Heart left ventricle (tissue), 16 donors: ENCODE results near the gene SMAD7. TPM values are rescaled to one million over a fixed set of nuclear protein-coding genes. Genes with fewer than 3 reads are reported as not detected.

Source experiments
- ATAC-seq, 4 donors: fragments of 200-7000 bp; cut with Tn5 transposase; one replicate each; pipeline ENCODE4 v1.9.1; 2020 to 2022; ENCODE audit warnings: moderate library complexity in 4 of 4, mild to moderate bottlenecking in 3 of 4, moderate number of reproducible peaks in 1 of 4
- DNase-seq, 5 donors: peaks; one replicate each; pipeline ENCODE4 v3.0.0-alpha.2; 2020
- H3K27ac ChIP-seq, 12 donors: fragments of 200-600 bp; sonication (generic) in 4 of 12; one replicate each; pipeline versions ENCODE4 v1.5.0 to v1.8.0; 2016 to 2022; ENCODE audit warnings: mild to moderate bottlenecking in 2 of 12
- H3K27me3 ChIP-seq, 9 donors: fragments of 200-600 bp; sonication (generic) in 2 of 9; one replicate each; pipeline versions ENCODE4 v1.5.1 to v1.8.0; 2016 to 2022; ENCODE audit warnings: mild to moderate bottlenecking in 3 of 9
- H3K36me3 ChIP-seq, 9 donors: fragments of 200-600 bp; sonication (generic) in 2 of 9; one replicate each; pipeline versions ENCODE4 v1.5.0 to v1.8.0; 2018 to 2022; ENCODE audit warnings: mild to moderate bottlenecking in 2 of 9
- H3K4me1 ChIP-seq, 12 donors: fragments of 200-600 bp; sonication (generic) in 4 of 12; one replicate each; pipeline versions ENCODE4 v1.5.0 to v1.8.0; 2016 to 2022; ENCODE audit warnings: mild to moderate bottlenecking in 3 of 12
- H3K4me3 ChIP-seq, 12 donors: fragments of 200-600 bp; sonication (generic) in 4 of 12; one replicate each; pipeline versions ENCODE4 v1.5.0 to v1.8.0; 2017 to 2022; ENCODE audit warnings: mild to moderate bottlenecking in 9 of 12, moderate library complexity in 4 of 12
- H3K9me3 ChIP-seq, 12 donors: fragments of 200-600 bp; sonication (generic) in 4 of 12; one replicate each; pipeline versions ENCODE4 v1.5.0 to v1.8.0; 2016 to 2022; ENCODE audit warnings: mild to moderate bottlenecking in 1 of 12
- POLR2A ChIP-seq, 2 donors: fragments of 450-650 bp; IDR thresholded peaks; one replicate each; pipeline ENCODE4 v1.6.1; 2017; ENCODE audit warnings: antibody characterized with exemption in 2 of 2, mild to moderate bottlenecking in 2 of 2, moderate library complexity in 2 of 2
- WGBS, 4 donors: extraction: QIAGEN DNeasy Blood & Tissue Kit in 2 of 4; methylation state at CpG; one replicate each; pipeline versions ENCODE4 v1.1.5 to v1.1.7; 2013 to 2018; 5-methylcytosine and 5-hydroxymethylcytosine counted together
- intact Hi-C, 10 donors: fragments of 100-400 bp; cut with DNase I; formaldehyde crosslinking; loops; one replicate each; pipeline versions ENCODE4 v1.11.1 to v1.14.2; 2022
- polyA plus RNA-seq, 2 donors: library from polyadenylated mRNA; stranded (reverse); fragments of 200-250 nt; gene quantifications; one replicate each; pipeline ENCODE4 v1.2.3, GENCODE V29; 2013
- total RNA-seq, 9 donors: library from RNA; depleted of rRNA in 2 of 9; stranded (reverse); fragments of >200 nt in 2 of 9; fragmentation: NEBNext Ultra II Directional in 3 of 9; extraction: Animal tissue kit (Norgen Biotek cat#: 25700) in 3 of 9; gene quantifications; one replicate each; pipeline versions ENCODE4 v1.1.0 to v1.2.4, GENCODE V29; 2016 to 2023
- TF ChIP-seq, protein P1 (sequence below), 12 donors: fragments of 200-600 bp; sonication (generic) in 4 of 12; IDR thresholded peaks; one replicate each; pipeline versions ENCODE4 v1.5.0 to v1.8.0; 2018 to 2022; ENCODE audit warnings: antibody characterized with exemption in 12 of 12, mild to moderate bottlenecking in 5 of 12
- donor health status: ischemic (EF 13 %, LVEDD 7.1; RV severe dilation, severe dysfunction).
- donor health status: healthy with polysubstance abuse.
- donor health status: DM: no; HTN: yes; CAD: no.
- donor health status: DM: no; HTN: no; CAD: no.
- donor health status: ischemic (EF 25% LVEDD 6.9; RV normal size, moderate dysfunction).
- donor health status: ischemic (EF 25% LVEDD 5.7; RV mildly dilated, moderate dysfunction).
- donor health status: healthy.
- donor health status: DM: yes; HTN: yes; CAD: no.
- donor health status: ischemic (EF 35%, LVEDD 5.7; RV mildly dilated, moderate dysfunction).
- donor health status: nonischemic (EF 11% LVEDD 7.7; RV severe dilation, severe dysfunction).
- donor health status: DM: yes; HTN: yes; CAD: no.
- donor health status: PGD.
- donor health status: ischemic (EF 29% LVEDD 5.4; RV normal size, mild dysfunction).
- donor health status: nonischemic (EF 23%, LVEDD 6.1; RV moderate dilation, normal function).

Gene SMAD7
- total and polyA plus RNA-seq, 11 donors: 9.1 to 32.0 (median 19.9) TPM

DNA sequence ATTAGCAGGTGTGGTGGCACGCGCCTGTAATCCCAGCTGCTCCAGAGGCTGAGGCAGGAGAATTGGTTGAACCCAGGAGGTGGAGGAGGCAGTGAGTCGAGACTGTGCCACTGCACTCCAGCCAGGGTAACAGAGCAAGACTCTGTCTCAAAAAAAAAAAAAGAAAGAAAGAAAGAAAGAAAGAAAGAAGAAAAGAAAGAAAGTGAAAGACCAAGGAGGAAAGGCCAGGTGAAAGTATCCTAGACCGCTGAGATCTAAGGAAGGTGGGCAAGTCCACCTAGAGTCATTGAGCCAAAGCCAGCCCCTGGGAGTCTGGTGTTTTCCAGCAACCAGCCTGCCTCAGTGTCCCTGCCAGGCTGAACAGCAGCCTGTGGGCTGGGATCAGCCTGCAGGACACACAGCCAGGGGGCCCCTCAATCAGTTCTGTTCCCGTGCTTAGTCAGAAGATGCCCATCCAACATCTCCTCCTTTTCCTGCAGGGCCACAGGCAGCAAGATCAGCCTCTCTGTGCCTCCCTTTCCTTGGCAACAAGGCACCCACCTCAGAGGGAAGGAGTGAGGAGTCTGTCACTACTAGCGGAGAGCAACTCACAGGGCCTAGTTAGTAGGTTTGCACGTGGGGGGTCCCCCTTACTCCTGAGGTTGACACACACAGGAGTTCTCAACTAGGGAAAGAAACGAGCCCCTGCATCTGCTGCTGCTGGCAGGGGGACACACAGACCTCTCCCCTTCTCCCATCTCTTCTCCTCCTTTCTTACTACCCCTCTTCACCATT, 64.1 kb downstream of the SMAD7 start:
- TF ChIP-seq, protein P1, sequence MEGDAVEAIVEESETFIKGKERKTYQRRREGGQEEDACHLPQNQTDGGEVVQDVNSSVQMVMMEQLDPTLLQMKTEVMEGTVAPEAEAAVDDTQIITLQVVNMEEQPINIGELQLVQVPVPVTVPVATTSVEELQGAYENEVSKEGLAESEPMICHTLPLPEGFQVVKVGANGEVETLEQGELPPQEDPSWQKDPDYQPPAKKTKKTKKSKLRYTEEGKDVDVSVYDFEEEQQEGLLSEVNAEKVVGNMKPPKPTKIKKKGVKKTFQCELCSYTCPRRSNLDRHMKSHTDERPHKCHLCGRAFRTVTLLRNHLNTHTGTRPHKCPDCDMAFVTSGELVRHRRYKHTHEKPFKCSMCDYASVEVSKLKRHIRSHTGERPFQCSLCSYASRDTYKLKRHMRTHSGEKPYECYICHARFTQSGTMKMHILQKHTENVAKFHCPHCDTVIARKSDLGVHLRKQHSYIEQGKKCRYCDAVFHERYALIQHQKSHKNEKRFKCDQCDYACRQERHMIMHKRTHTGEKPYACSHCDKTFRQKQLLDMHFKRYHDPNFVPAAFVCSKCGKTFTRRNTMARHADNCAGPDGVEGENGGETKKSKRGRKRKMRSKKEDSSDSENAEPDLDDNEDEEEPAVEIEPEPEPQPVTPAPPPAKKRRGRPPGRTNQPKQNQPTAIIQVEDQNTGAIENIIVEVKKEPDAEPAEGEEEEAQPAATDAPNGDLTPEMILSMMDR (IDR thresholded peaks at IDR 0.05): no peak
- TF ChIP-seq POLR2A (IDR thresholded peaks at IDR 0.05): no peak
- no peaks in the 10 kb centered on the region for H3K36me3 ChIP-seq
- ATAC-seq (no peak), DNase-seq (no peak)
- H3K4me3 ChIP-seq: no peak overlapping the region
- H3K4me1 ChIP-seq: peaks cover 0 to 38% (median 16%) of the 10 kb centered on the region in 12 donors
- H3K27me3 ChIP-seq: no peaks in the 10 kb centered on the region
- H3K9me3 ChIP-seq: no peaks in the 10 kb centered on the region
- 90 to 95% (median 94%) methylated on average over 8 of the region's 8 CpGs for WGBS, 4 donors
- no peak overlapping the region for H3K27ac ChIP-seq
- intact Hi-C loops: loop anchor here in 1 of 10 donors (5.0 kb wide), 1 partner anchor 44 kb away; no protein-coding TSS in a partner anchor

DNA sequence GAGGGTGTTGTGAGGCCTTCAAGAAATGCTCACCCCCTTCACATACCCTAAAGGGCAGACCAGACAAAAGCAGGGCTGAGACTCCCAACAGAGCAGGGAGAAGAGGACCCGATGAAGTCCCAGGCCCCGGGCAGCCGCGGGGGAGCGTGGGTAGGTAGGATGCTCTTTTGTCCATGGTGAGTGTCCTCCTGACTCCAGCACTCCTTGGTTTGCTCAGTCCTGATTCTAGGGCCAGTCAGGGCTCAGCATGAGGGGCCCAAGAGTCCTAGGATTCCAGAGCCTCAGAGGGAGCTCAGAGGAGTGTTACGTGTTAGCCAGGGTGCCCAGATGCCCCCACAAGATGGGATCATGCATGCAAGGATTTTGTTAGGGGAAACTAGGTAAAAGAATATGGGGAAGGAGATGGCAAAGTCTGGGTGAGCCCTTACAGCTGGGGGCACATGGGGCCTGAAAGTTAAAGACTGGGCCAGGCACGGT, 64.8 kb downstream of the SMAD7 start:
- Histone ChIP-seq H3K27me3 (no peaks in the 10 kb centered on the region), H3K27ac (no peak overlapping the region), H3K4me3 (no peak overlapping the region), H3K36me3 (no peaks in the 10 kb centered on the region), H3K4me1 (peaks cover 0 to 38% (median 16%) of the 10 kb centered on the region in 12 donors), H3K9me3 (no peaks in the 10 kb centered on the region)
- TF ChIP-seq POLR2A (IDR thresholded peaks at IDR 0.05): no peak
- TF ChIP-seq, protein P1 (IDR thresholded peaks at IDR 0.05): no peak
- 90 to 98% (median 97%) methylated on average over 7 of the region's 7 CpGs for WGBS, 4 donors
- intact Hi-C loops: loop anchor here in 1 of 10 donors (5.0 kb wide), 1 partner anchor 44 kb away; no protein-coding TSS in a partner anchor
- DNase-seq (no peak), ATAC-seq (no peak)

DNA sequence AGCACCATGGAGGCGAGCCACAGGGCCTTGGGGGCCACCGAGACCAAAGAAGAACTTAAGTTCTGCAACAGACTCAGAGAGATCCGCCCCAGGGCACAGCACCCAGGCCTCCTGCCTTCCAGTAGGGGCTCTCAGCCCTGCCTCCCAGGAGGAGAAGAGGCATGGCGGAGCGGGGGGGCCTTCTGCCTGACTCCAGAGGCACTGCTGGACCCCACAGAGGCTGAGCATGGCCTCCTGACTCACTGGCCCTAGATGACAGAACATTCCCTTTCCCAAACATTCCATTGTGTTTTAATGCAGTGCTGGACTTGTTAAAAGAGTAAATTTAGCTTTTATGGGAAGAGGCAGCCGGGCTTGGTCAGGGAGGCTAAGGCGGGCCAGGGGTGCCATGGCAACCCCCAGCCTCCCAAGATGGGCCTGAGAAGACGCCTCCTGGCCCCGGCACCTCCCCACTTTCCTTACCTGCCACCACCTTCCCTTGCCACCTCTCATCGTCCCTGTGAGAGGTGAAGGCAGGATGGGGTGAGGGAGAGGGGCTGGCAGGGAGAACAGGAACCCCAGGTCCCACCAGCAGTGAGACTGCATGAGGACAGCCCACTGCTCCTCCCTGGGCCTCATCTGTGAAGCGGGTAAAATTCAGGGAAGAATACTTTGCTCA, 65.4 kb downstream of the SMAD7 start:
- DNase-seq (no peak), ATAC-seq (no peak)
- H3K4me1 ChIP-seq: peaks cover 0 to 38% (median 16%) of the 10 kb centered on the region in 12 donors
- TF ChIP-seq, protein P1 (IDR thresholded peaks at IDR 0.05): no peak
- no peak for TF ChIP-seq POLR2A (IDR thresholded peaks at IDR 0.05)
- no peaks in the 10 kb centered on the region for H3K36me3 ChIP-seq
- H3K27me3 ChIP-seq: no peaks in the 10 kb centered on the region
- 94 to 98% (median 97%) methylated on average over 11 of the region's 11 CpGs for WGBS, 4 donors
- intact Hi-C loops: loop anchor here in 1 of 10 donors (5.0 kb wide), 1 partner anchor 43 kb away; no protein-coding TSS in a partner anchor
- H3K4me3 ChIP-seq: no peak overlapping the region
- no peak overlapping the region for H3K27ac ChIP-seq
- H3K9me3 ChIP-seq: no peaks in the 10 kb centered on the region

DNA sequence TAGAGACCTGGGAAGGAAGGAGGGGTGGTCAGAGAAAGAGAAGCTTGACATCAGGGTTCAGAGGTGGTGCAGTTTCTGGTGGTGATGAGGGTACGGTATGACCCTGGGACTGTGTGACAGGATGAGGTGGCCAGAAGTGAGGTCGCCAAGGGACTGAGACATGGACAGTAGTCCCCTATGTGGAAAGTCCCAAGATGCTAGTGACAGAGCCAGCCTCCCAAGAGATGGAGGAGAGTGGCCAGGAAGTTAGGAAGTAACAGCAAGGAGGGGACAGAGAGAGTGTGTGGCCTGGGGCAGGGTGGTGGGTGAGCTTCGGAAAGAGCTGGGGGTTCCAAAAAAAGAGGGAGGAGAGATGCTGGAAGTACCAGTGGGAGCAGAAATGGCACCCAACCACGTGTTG, 66.0 kb downstream of the SMAD7 start:
- intact Hi-C loops: loop anchor here in 1 of 10 donors (5.0 kb wide), 1 partner anchor 42 kb away; no protein-coding TSS in a partner anchor
- Histone ChIP-seq H3K4me1 (peaks cover 0 to 37% (median 16%) of the 10 kb centered on the region in 12 donors), H3K9me3 (no peaks in the 10 kb centered on the region), H3K27me3 (no peaks in the 10 kb centered on the region), H3K4me3 (no peak overlapping the region), H3K36me3 (no peaks in the 10 kb centered on the region), H3K27ac (no peak overlapping the region)
- 76 to 90% (median 81%) methylated on average over 4 of the region's 4 CpGs for WGBS, 4 donors
- DNase-seq (peak in 1 of 5 donors; percentile 24), ATAC-seq (no peak)
- TF ChIP-seq POLR2A (IDR thresholded peaks at IDR 0.05): no peak
- TF ChIP-seq, protein P1 (IDR thresholded peaks at IDR 0.05): no peak
